WTC11 (cell line): Measurements from ENCODE around the gene PPARD.

Experiments
- NFE2L1 ChIP-seq: sonication (generic); formaldehyde crosslinking; IDR thresholded peaks from 2 replicates; pipeline ENCODE4 v1.8.1; 2023; ENCODE audit warnings: missing genetic modification reagents
- NR2C2 ChIP-seq: sonication (generic); formaldehyde crosslinking; IDR thresholded peaks from 2 replicates; pipeline ENCODE4 v1.8.0; 2022; ENCODE audit warnings: mild to moderate bottlenecking, missing genetic modification reagents
- SP1 ChIP-seq: sonication (generic); formaldehyde crosslinking; conservative IDR thresholded peaks from 2 replicates; pipeline ENCODE4 v1.8.1; 2022; ENCODE audit warnings: missing genetic modification reagents
- TF ChIP-seq, protein P1 (sequence below): fragments of 200-600 bp; IDR thresholded peaks from 2 replicates; pipeline ENCODE4 v1.8.0; 2022; ENCODE audit warnings: antibody characterized with exemption

DNA sequence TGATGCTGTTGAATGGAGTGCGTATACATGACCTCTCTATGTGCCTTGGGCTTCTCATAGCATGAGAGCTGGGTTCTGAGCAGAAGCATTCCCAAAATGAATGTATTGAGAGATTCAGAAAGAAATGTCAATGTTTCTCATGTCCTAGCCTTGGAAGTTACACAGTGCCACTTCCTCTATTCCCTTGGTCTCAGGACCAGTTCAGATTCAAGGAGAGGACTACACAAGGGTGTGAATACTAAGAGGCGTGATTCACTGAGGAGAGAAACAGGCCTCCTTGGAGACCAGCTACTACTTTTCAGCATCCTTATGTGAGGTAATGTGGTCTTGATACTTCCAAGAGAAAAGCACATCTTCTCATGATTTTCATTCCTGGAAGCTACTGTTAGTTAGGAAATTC, 10.4 kb downstream of the PPARD start:
- TF ChIP-seq NFE2L1 (CRISPR knock-in tag) (no peak), SP1 (CRISPR knock-in tag) (no peak), NR2C2 (CRISPR knock-in tag) (no peak)
- TF ChIP-seq, protein P1, sequence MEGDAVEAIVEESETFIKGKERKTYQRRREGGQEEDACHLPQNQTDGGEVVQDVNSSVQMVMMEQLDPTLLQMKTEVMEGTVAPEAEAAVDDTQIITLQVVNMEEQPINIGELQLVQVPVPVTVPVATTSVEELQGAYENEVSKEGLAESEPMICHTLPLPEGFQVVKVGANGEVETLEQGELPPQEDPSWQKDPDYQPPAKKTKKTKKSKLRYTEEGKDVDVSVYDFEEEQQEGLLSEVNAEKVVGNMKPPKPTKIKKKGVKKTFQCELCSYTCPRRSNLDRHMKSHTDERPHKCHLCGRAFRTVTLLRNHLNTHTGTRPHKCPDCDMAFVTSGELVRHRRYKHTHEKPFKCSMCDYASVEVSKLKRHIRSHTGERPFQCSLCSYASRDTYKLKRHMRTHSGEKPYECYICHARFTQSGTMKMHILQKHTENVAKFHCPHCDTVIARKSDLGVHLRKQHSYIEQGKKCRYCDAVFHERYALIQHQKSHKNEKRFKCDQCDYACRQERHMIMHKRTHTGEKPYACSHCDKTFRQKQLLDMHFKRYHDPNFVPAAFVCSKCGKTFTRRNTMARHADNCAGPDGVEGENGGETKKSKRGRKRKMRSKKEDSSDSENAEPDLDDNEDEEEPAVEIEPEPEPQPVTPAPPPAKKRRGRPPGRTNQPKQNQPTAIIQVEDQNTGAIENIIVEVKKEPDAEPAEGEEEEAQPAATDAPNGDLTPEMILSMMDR: no peak
